SK-N-SH (cell line): Measurements from ENCODE around the gene TPSG1. TPM values are rescaled to one million over a fixed set of nuclear protein-coding genes. Genes with fewer than 3 reads are reported as not detected.

Experiments used
- CTCF ChIA-PET: fragments of 300-600, 350-600 bp; formaldehyde crosslinking; extraction: SDS; loops from one replicate; lab custom pipeline; 2021; lab: Yijun Ruan, JAX
- POLR2A ChIA-PET: fragments of 350-600 bp; sonication (Branson Sonifier 250); formaldehyde crosslinking; extraction: SDS; loops from one replicate; lab custom pipeline; 2020; ENCODE audit warnings: antibody characterized with exemption, inconsistent platforms; lab: Yijun Ruan, JAX
- DNase-seq: peaks from one replicate; pipeline ENCODE4 v3.0.0; 2012
- H2AFZ ChIP-seq: fragments of 200-600 bp; sonication (generic); 2 replicates; pipeline ENCODE4 v1.8.1; 2016; ENCODE audit warnings: antibody characterized with exemption, mild to moderate bottlenecking, low read depth
- H3F3A ChIP-seq: fragments of 200-600 bp; sonication (generic); replicated peaks from 2 replicates; pipeline ENCODE3; 2016; ENCODE audit warnings: antibody characterized with exemption, mild to moderate bottlenecking; ENCODE audit not compliant: insufficient read depth
- H3K27ac ChIP-seq, 2 experiments: fragments of 200-500 bp in 1 of 2; fragments of 200-600 bp in 1 of 2; sonication (Bioruptor generic) in 1 of 2; sonication (generic), shearing (Covaris generic) in 1 of 2; 2 replicates each; pipeline versions ENCODE4 v1.5.1 to v1.6.1; 2014 to 2016; ENCODE audit warnings: low read depth in 2 of 2, inconsistent platforms in 1 of 2, low read length in 1 of 2, mild to moderate bottlenecking in 1 of 2, mixed read lengths in 1 of 2
- H3K27me3 ChIP-seq: fragments of 200-600 bp; sonication (generic), shearing (Covaris generic); 2 replicates; pipeline ENCODE4 v1.6.1; 2016; ENCODE audit warnings: mixed run types; ENCODE audit not compliant: insufficient read depth
- H3K36me3 ChIP-seq, 2 experiments: fragments of 200-500 bp in 1 of 2; fragments of 200-600 bp in 1 of 2; sonication (Bioruptor generic) in 1 of 2; sonication (generic) in 1 of 2; replicated peaks in 1 of 2; 2 replicates each; pipeline versions ENCODE3 to v1.5.1; 2014 to 2016; ENCODE audit warnings: low read length in 1 of 2, mild to moderate bottlenecking in 1 of 2; ENCODE audit not compliant: insufficient read depth in 2 of 2, control insufficient read depth in 1 of 2
- H3K4me1 ChIP-seq, 2 experiments: fragments of 200-500 bp in 1 of 2; fragments of 200-600 bp in 1 of 2; sonication (Bioruptor generic) in 1 of 2; sonication (generic), shearing (Covaris generic) in 1 of 2; 2 replicates each; pipeline versions ENCODE4 v1.5.1 to v1.6.1; 2014 to 2016; ENCODE audit warnings: low read depth in 1 of 2, low read length in 1 of 2, mixed run types in 1 of 2; ENCODE audit not compliant: insufficient read depth in 2 of 2, control insufficient read depth in 1 of 2
- H3K4me2 ChIP-seq: fragments of 200-600 bp; sonication (generic), shearing (Covaris generic); 2 replicates; pipeline ENCODE4 v1.6.1; 2017; ENCODE audit warnings: mixed run types
- H3K4me3 ChIP-seq, 2 experiments: fragments of 200-500 bp in 1 of 2; fragments of 200-600 bp in 1 of 2; sonication (Bioruptor generic) in 1 of 2; sonication (generic), shearing (Covaris generic) in 1 of 2; 2 replicates each; pipeline versions ENCODE4 v1.5.1 to v1.8.1; 2014 to 2016; ENCODE audit warnings: low read depth in 2 of 2, inconsistent platforms in 1 of 2, low read length in 1 of 2, mild to moderate bottlenecking in 1 of 2, mixed read lengths in 1 of 2, moderate library complexity in 1 of 2
- H3K79me2 ChIP-seq: fragments of 200-600 bp; sonication (generic); 2 replicates; pipeline ENCODE4 v1.8.1; 2017; ENCODE audit warnings: mild to moderate bottlenecking; ENCODE audit not compliant: insufficient read depth
- H3K9ac ChIP-seq: fragments of 200-600 bp; sonication (generic); 2 replicates; pipeline ENCODE4 v1.6.1; 2017; ENCODE audit warnings: mixed run types
- H3K9me2 ChIP-seq: fragments of 200-600 bp; sonication (generic); 2 replicates; pipeline ENCODE4 v1.6.1; 2017; ENCODE audit warnings: mixed run types
- H3K9me3 ChIP-seq: fragments of 200-600 bp; sonication (generic); 2 replicates; pipeline ENCODE4 v1.6.1; 2017; ENCODE audit warnings: mixed run types, mild to moderate bottlenecking, moderate library complexity
- H4K20me1 ChIP-seq: fragments of 200-600 bp; sonication (generic); 2 replicates; pipeline ENCODE4 v1.6.1; 2017; ENCODE audit warnings: mild to moderate bottlenecking, mixed run types; ENCODE audit not compliant: insufficient read depth
- CHD2 ChIP-seq: fragments of 150-350 bp; IDR thresholded peaks from 2 replicates; pipeline ENCODE4 v1.6.1; 2018; ENCODE audit warnings: low read length; ENCODE audit not compliant: partially characterized antibody
- EP300 ChIP-seq, 2 experiments: IDR thresholded peaks; 2 replicates each; pipeline versions ENCODE4 v1.4.0 to v1.6.1; 2012; ENCODE audit warnings: borderline replicate concordance in 1 of 2, low read depth in 1 of 2, low read length in 1 of 2
- EZH2phosphoT487 ChIP-seq: fragments of 200-600 bp; sonication (generic); IDR thresholded peaks from 2 replicates; pipeline ENCODE4 v1.6.1; 2017; ENCODE audit warnings: low read depth, mixed run types, mild to moderate bottlenecking, antibody characterized with exemption, moderate library complexity, borderline replicate concordance
- FOSL2 ChIP-seq: IDR thresholded peaks from 2 replicates; pipeline ENCODE4 v1.4.0; 2012; ENCODE audit warnings: low read depth, mild to moderate bottlenecking, moderate library complexity, borderline replicate concordance
- FOXJ3 ChIP-seq: sonication (generic); formaldehyde crosslinking; IDR thresholded peaks from 2 replicates; pipeline ENCODE4 v1.5.1; 2020; ENCODE audit warnings: mild to moderate bottlenecking, missing genetic modification reagents
- GABPA ChIP-seq: IDR thresholded peaks from 2 replicates; pipeline ENCODE4 v1.4.0; 2012; ENCODE audit warnings: low read depth, mild to moderate bottlenecking
- IRF3 ChIP-seq: fragments of 150-350 bp; IDR thresholded peaks from 2 replicates; pipeline ENCODE4 v1.6.1; 2016; ENCODE audit warnings: mild to moderate bottlenecking, low read depth, low read length
- MAX ChIP-seq: IDR thresholded peaks from 2 replicates; pipeline ENCODE4 v1.4.0; 2012; ENCODE audit warnings: low read depth
- MEF2A ChIP-seq: IDR thresholded peaks from 2 replicates; pipeline ENCODE4 v1.4.0; 2012; ENCODE audit warnings: low read depth, borderline replicate concordance
- MXI1 ChIP-seq: IDR thresholded peaks from 2 replicates; pipeline ENCODE4 v1.6.1; 2012; ENCODE audit warnings: mild to moderate bottlenecking, low read depth, low read length, improper control_type of control experiment
- NRF1 ChIP-seq: IDR thresholded peaks from 2 replicates; pipeline ENCODE4 v1.6.1; 2012; ENCODE audit warnings: low read depth, mild to moderate bottlenecking, low read length
- PBX3 ChIP-seq: IDR thresholded peaks from 2 replicates; pipeline ENCODE4; 2012
- POLR2AphosphoS5 ChIP-seq: IDR thresholded peaks from 2 replicates; pipeline ENCODE4 v1.6.1; 2012; ENCODE audit warnings: low read depth, low read length
- RAD21 ChIP-seq: IDR thresholded peaks from 2 replicates; pipeline ENCODE4 v1.6.1; 2012; ENCODE audit warnings: mild to moderate bottlenecking, low read length
- RCOR1 ChIP-seq: fragments of 150-350 bp; IDR thresholded peaks from 2 replicates; pipeline ENCODE4 v1.6.1; 2017; ENCODE audit warnings: antibody characterized with exemption, low read length
- RFX5 ChIP-seq: IDR thresholded peaks from 2 replicates; pipeline ENCODE4 v1.6.1; 2012; ENCODE audit warnings: mild to moderate bottlenecking, improper control_type of control experiment, low read length
- RXRA ChIP-seq: IDR thresholded peaks from 2 replicates; pipeline ENCODE4 v1.4.0; 2012; ENCODE audit warnings: low read depth, mild to moderate bottlenecking, borderline replicate concordance
- TCF12 ChIP-seq: IDR thresholded peaks from 2 replicates; pipeline ENCODE4 v1.4.0; 2012
- TEAD4 ChIP-seq: IDR thresholded peaks from 2 replicates; pipeline ENCODE4 v1.4.0; 2012; ENCODE audit warnings: mild to moderate bottlenecking, borderline replicate concordance; ENCODE audit not compliant: insufficient read depth
- YY1 ChIP-seq: IDR thresholded peaks from 2 replicates; pipeline ENCODE4 v1.4.0; 2012; ENCODE audit warnings: low read depth, mild to moderate bottlenecking
- WGBS: methylation state at CpG from one replicate; pipeline ENCODE4 v1.1.6; 2017; ENCODE audit warnings: low lambda C conversion rate; 5-methylcytosine and 5-hydroxymethylcytosine counted together
- polyA plus RNA-seq, 3 experiments: library from polyadenylated mRNA; depleted of rRNA; stranded (reverse); fragments of >200 nt; gene quantifications; 2 replicates each; pipeline ENCODE4 v1.2.3, GENCODE V29; 2012

TPSG1 gene
- polyA plus RNA-seq, 1 of the 3 experiments (the other 2 are of a cell fraction), result not detected

GRCh38 chr16:1208239-1208830, 16.7 kb downstream of the TPSG1 start:
- no peaks in the 10 kb centered on the region for H3F3A ChIP-seq
- H3K4me1 ChIP-seq, result no peaks in the 10 kb centered on the region
- WGBS, result 13% methylated on average over 21 of the region's 22 CpGs
- ChIA-PET CTCF (interaction anchor here (0.7 to 1.9 kb wide), 4 partner anchors 10 to 105 kb away, joined by 3 to 7 read pairs (median 4); no protein-coding TSS in a partner anchor), POLR2A (no interaction called here)
- no peak overlapping the region for H3K9ac ChIP-seq
- H3K27me3 ChIP-seq, result peaks cover 70% of the 10 kb centered on the region
- no peaks in the 10 kb centered on the region for H3K36me3 ChIP-seq
- TF ChIP-seq TEAD4 (no peak), PBX3 (no peak), MXI1 (no peak)
- H2AFZ ChIP-seq, result no peak overlapping the region
- no peak overlapping the region for H3K27ac ChIP-seq
- no peak overlapping the region for H3K4me3 ChIP-seq
- H3K9me3 ChIP-seq, result no peaks in the 10 kb centered on the region
- H3K79me2 ChIP-seq, result no peaks in the 10 kb centered on the region
- H4K20me1 ChIP-seq, result 0 out of 2 replicates have a peak, but pooled peaks cover 2% of the 10 kb centered on the region
- no peaks in the 10 kb centered on the region for H3K9me2 ChIP-seq
- no peak for DNase-seq
- no peak overlapping the region for H3K4me2 ChIP-seq

- H3K27me3 ChIP-seq, result peaks cover 71% of the 10 kb centered on the region
- TF ChIP-seq RAD21 (no peak), EP300 (IDR thresholded peaks at IDR 0.05; ENCODE audit: borderline replicate concordance in 1 of 2, low read depth in 1 of 2, low read length in 1 of 2) (no peak), NRF1 (no peak), MAX (no peak), POLR2AphosphoS5 (no peak), TCF12 (no peak), FOSL2 (no peak), CHD2 (no peak), RCOR1 (no peak), RFX5 (no peak), YY1 (no peak), FOXJ3 (CRISPR knock-in tag) (no peak), IRF3 (no peak), GABPA (no peak), MEF2A (no peak), PBX3 (no peak), RXRA (no peak), EZH2phosphoT487 (no peak)
- TF ChIP-seq, all 33 proteins: peak for 0
- no peak for DNase-seq
- H3K9me2 ChIP-seq, result no peaks in the 10 kb centered on the region
- no peaks in the 10 kb centered on the region for H3K79me2 ChIP-seq
- H3F3A ChIP-seq, result no peaks in the 10 kb centered on the region
- H3K9ac ChIP-seq, result no peak overlapping the region
- no peaks in the 10 kb centered on the region for H3K4me1 ChIP-seq
- no peak overlapping the region for H3K4me2 ChIP-seq
- no peaks in the 10 kb centered on the region for H3K36me3 ChIP-seq
- no peak overlapping the region for H2AFZ ChIP-seq
- no peaks in the 10 kb centered on the region for H3K9me3 ChIP-seq
- H3K27ac ChIP-seq, result no peak overlapping the region
- CTCF ChIA-PET, result interaction anchor here (2.1 kb wide), 1 partner anchor 11 kb away, joined by 5 read pairs; no protein-coding TSS in a partner anchor
- 29% methylated on average over 15 of the region's 16 CpGs for WGBS
- H3K4me3 ChIP-seq, result no peak overlapping the region
- POLR2A ChIA-PET, result interaction anchor here (1.0 kb wide), 1 partner anchor 95 kb away, joined by 3 read pairs; no protein-coding TSS in a partner anchor
- H4K20me1 ChIP-seq, result 0 out of 2 replicates have a peak, but pooled peaks cover 2% of the 10 kb centered on the region
Observed at GRCh38 chr16:1206786-1207185, 18.3 kb downstream of the TPSG1 start.
